GM12873 (cell line): ENCODE data around the gene PLEKHN1.

Source experiments
- CTCF ChIP-seq: IDR thresholded peaks from 2 replicates; pipeline ENCODE4 v1.5.1; 2012; ENCODE audit warnings: low read depth, mild to moderate bottlenecking, moderate library complexity, low read length, control low read depth; ENCODE audit not compliant: insufficient read depth; ENCODE audit errors: missing control alignments

Gene PLEKHN1

GRCh38 chr1:920010-920409 is 46.3 kb upstream of the PLEKHN1 start:
- TF ChIP-seq CTCF: no peak

DNA sequence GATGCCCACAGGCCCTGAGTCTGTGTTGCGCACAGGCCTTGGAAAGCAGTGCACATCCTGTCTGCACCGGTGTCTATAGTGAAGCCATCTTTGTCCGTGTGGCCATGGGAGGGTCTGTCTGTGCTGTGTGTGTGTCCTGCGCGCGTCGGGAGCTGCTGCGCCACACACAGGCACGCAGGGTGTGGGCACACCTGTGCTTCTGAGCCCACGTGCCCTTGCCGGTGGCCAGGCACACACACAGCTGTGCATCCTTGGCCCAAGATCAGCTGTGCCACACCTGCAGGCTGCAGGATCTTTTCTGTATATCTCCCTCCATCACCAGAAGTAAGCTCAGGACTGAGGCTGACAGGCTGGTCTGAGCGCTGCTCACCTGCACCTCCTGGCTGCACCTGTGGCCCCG is 45.8 kb upstream of the PLEKHN1 start:
- TF ChIP-seq CTCF: no peak

DNA sequence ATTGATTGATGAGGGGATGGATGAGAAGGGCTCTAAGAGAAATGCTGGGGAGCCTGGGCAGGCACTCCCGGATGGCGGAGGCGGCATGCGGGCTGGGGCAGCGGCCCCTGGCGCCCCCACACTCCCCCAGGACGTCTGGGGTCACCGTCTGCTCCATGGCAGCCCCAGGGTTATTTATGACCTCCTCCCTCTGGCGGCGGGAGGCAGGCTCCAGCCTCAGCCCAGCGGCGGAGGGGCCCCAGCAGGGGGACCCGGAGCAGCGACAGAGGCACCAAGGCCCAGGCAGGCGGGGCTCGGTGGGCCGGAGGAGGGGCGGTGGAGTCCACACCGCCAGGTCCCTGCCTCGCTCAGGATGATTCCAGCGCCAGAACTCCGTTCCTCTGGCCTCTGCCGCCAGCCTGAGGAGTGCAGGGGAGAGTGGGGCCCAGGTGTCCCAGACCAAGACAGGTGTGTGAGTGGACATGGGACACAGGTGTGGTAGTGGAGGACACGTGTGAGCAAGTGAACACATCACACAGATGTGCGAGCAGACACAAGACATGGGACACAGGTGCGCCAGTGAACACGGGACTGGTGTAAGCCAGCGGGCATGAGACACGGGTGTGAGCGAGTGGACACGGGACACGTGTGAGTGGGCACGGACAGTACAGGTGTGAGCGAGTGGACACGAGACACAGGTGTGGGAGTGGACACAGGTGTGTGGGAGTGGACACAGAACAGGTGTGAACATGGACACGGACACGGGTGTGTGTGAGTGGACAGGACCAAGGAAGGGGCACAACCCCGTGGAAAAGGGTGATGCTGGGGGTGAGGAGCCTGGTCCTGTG is 45.1 kb upstream of the PLEKHN1 start:
- no peak for TF ChIP-seq CTCF

DNA sequence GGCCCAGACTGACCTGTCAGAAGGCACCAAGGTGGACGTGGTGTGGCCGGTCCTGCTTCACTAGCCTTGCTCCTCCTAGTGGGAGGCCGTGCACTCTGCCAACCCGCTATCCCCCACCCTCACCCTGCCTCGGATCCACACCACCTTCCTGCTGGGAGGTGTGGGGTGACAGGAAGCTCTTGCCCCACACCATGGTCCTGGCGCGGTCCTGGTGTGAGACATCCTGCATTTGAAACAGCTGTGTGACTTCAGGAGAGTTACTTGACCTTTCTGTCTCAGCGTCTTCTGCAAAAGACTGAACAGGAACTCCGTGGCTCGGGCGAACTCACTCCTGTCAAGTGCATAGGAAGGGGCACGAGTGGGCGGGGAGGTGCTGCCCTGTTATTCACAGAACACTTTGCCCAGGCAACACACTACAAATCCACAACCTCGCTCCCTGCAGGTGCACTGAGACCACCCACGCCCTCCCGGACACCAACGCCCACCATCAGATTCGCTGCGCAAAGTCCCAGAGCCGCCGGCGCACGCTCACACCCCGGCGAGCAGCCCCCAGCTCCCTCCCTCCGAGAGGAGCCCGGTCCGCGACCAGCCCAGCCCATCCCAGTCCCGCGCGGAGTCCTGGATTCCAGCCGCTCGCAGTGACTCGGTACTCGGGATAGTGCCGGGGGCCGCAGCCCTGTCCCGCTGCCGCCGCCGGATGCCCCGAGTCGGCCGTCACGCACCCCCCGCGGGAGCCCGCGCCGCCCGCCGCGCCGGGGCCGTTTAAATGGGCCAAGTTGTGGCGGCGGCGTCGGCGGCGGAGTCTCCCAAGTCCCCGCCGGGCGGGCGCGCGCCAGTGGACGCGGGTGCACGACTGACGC is 42.9 kb upstream of the PLEKHN1 start, which contains the start of gene SAMD11:
Gene SAMD11 (plus strand): TSS at position 793 of the 860 bp plus-strand sequence. CDS start 509 bp downstream, outside the sequence.
- TF ChIP-seq CTCF: no peak

DNA sequence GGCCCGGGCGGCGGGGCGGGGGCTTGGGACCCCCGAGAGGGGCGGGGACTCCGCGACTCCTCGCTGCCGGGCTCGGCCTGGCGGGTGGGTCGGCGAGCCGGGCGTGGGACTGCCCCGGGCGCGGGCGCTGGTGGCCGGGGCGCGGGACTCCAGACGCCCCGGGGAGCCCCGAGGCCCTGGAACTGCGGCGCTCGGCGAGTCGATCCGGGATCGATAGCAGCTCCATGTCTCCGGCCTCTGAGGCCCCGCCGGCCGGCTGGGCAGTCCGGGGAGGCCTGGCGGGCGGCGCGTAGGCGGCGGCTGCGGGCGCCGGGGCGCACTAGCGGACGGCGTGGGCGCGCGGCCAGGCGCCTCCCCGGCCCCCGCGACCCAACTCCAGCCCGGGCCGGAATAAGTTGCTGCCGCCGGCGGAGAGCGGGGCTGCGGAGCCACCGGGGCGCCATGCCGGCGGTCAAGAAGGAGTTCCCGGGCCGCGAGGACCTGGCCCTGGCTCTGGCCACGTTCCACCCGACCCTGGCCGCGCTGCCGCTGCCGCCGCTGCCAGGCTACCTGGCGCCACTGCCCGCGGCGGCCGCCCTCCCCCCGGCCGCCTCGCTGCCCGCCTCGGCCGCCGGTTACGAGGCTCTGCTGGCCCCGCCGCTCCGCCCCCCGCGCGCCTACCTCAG is 42.2 kb upstream of the PLEKHN1 start:
- no peak for TF ChIP-seq CTCF

- no peak for TF ChIP-seq CTCF
These were observed 41.4 kb upstream of the PLEKHN1 start for GRCh38 chr1:924656-925560.
